ENCODE data around the gene MAP4K2. TPM values are rescaled to one million over a fixed set of nuclear protein-coding genes. Genes with fewer than 3 reads are reported as not detected.

MAP4K2 gene
- total and polyA plus RNA-seq, 12 donors, result 4.6 to 19.9 (median 8.4) TPM

DNA sequence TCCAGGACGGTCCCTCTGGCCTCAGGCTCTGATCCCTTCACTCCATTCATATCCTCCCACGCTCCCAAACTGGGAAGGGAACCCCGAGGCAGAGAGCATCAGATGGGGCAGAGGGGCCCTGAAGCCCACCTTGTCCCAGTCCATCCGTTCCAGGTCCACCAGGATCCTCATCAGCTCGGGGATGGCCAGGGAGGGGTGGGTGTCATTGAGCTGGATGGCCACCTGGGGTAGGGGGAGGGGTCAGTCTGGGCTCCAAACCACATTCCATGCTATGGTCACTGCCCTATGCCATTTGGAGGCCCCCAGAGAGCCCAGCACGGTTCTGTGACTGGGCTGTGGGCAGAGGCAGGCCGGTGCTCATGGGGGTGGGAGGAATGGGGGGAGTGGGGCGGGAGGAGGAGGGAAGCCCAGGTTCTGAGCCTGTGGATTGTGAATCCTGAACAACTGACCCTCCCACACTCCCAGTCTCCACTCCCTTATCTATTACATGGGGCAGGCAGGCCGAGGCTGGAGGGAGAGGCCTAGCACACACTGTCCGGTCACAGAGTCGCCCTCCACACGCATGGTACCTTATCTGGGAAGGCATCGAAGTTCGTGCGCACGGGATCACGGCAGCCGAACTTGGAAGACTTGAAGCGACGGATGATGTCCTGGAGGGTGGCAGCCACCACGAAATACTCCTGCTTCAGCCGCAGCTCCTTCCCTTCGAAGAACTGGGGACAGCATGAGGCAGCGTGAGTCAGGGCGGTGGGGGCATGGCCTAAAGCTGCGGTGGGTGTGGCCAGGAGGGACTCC, 48.7 kb downstream of the MAP4K2 start:
- Histone ChIP-seq H3K27me3 (no peaks in the 10 kb centered on the region), H3K9me3 (no peaks in the 10 kb centered on the region), H3K4me3 (no peak overlapping the region), H3K27ac (no peak overlapping the region), H3K36me3 (peaks cover 0 to 44% (median 10%) of the 10 kb centered on the region in 9 donors), H3K4me1 (peaks cover 0 to 25% (median 5%) of the 10 kb centered on the region in 9 donors)
- ATAC-seq (no peak), DNase-seq (no peak)
- 83 to 84% methylated on average over 26 of the region's 26 CpGs for WGBS, 2 donors
- intact Hi-C loops (cut with DNase I), result no loop called here
- TF ChIP-seq, protein P1, sequence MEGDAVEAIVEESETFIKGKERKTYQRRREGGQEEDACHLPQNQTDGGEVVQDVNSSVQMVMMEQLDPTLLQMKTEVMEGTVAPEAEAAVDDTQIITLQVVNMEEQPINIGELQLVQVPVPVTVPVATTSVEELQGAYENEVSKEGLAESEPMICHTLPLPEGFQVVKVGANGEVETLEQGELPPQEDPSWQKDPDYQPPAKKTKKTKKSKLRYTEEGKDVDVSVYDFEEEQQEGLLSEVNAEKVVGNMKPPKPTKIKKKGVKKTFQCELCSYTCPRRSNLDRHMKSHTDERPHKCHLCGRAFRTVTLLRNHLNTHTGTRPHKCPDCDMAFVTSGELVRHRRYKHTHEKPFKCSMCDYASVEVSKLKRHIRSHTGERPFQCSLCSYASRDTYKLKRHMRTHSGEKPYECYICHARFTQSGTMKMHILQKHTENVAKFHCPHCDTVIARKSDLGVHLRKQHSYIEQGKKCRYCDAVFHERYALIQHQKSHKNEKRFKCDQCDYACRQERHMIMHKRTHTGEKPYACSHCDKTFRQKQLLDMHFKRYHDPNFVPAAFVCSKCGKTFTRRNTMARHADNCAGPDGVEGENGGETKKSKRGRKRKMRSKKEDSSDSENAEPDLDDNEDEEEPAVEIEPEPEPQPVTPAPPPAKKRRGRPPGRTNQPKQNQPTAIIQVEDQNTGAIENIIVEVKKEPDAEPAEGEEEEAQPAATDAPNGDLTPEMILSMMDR (IDR thresholded peaks at IDR 0.05), result no peak

DNA sequence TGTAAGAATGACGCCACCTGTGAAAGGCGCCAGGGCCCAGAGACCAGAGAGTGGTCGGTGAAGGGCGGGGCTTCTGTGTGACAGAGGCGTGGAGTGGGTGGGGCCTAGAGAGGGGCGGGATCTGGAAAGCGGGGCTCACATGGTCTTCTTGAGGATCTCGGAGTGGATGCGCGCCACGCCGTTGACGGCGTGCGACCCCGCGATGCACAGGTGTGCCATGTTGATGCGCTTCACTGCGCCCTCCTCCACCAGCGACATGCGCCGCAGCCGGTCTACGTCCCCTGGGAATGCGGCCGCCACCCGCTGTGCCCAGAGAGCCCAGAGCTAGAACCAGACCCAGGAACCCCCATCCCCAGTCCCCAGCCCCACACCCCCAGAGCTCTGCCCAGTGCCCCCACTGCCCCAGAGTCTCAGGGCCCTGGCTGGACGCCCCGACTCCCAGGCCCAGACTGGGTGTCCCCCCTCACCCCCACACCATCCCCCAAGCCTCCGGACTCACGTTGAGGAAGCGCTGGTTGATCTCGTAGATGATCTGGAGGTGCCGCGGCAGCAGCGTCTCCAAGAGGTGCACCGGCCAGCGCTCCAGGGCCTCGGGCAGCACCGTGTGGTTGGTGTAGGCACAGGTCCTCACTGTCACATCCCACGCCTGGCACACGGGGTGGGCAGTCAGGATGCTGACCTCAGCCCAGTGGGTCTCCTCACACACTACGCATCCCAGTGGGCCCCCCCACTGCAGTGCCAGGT, 49.5 kb downstream of the MAP4K2 start:
- Histone ChIP-seq H3K4me1 (peaks cover 0 to 17% (median 0%) of the 10 kb centered on the region in 9 donors), H3K36me3 (peaks cover 0 to 48% (median 10%) of the 10 kb centered on the region in 9 donors)
- intact Hi-C loops (cut with DNase I), result no loop called here

DNA sequence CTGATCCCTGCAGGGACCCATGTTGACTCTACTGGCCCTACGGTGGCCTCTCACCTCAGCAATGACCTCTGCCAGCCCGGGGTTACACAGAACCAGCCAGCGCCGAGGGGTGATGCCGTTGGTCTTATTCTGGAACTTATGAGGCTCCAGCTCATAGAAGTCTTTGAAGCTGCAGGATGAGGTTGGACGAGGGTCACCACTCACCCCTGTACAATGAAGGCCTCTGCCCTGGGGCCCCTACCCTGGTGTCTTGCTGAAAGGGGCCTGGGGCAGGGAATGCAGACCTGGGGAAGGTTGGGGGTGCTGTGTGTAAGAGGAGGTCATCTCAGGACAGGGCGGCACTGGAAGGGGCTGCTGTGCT, 50.0 kb downstream of the MAP4K2 start:
- peaks cover 0 to 16% (median 0%) of the 10 kb centered on the region in 9 donors for H3K4me1 ChIP-seq
- TF ChIP-seq, protein P1 (IDR thresholded peaks at IDR 0.05), result no peak
- H3K4me3 ChIP-seq, result no peak overlapping the region
- H3K27me3 ChIP-seq, result no peaks in the 10 kb centered on the region
- peaks cover 0 to 49% (median 10%) of the 10 kb centered on the region in 9 donors for H3K36me3 ChIP-seq
- 96% methylated on average over 7 of the region's 7 CpGs for WGBS, 2 donors
- ATAC-seq (no peak), DNase-seq (no peak)
- intact Hi-C loops (cut with DNase I), result no loop called here
- H3K9me3 ChIP-seq, result no peaks in the 10 kb centered on the region
- no peak overlapping the region for H3K27ac ChIP-seq

More for the DNA sequence above, 49.5 kb downstream of the MAP4K2 start:
- TF ChIP-seq, protein P1 (IDR thresholded peaks at IDR 0.05), result no peak
- 95 to 97% methylated on average over 42 to 43 of the region's 43 CpGs for WGBS, 2 donors
- Histone ChIP-seq H3K27ac (no peak overlapping the region), H3K9me3 (no peaks in the 10 kb centered on the region), H3K4me3 (no peak overlapping the region), H3K27me3 (no peaks in the 10 kb centered on the region)
- DNase-seq (no peak), ATAC-seq (no peak)

DNA sequence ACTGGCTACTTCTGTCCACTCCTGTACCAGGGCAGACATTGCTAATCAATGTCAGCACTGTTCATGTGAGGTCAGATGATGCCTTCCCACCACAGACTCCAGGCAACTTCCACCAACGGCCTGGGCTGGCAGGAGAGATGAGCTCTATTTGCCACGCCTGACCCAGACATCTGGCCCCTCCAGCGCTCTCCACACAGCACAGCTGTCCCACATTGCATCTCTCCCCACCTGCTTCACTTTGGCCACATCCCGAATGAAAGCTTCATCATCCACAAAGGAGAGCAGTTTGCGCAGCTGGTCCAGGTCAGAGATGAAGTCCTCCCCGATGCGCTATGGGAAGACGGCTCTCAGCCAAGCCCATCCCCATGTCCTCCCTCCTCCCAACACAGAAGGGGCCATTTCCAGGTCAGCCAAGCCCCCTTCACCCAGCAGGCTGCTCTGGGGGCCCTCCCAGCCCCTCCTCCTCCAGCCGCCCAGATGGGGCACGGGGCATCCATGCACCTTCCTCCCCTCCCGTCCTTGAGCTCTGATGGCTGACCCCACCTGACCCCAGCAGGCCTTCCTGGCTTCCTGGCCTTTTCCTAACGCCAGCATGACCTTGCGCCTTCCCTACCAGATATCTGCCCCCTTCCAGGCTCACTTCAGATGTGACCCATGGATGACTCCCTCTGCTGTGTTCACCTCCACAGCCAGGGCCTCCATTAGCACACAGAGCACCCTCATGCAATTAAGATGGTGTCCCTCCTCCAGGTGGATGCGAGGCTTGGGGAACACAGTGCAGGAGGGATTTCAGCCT, 50.6 kb downstream of the MAP4K2 start:
- peaks cover 0 to 16% (median 0%) of the 10 kb centered on the region in 9 donors for H3K4me1 ChIP-seq
- no peaks in the 10 kb centered on the region for H3K27me3 ChIP-seq
- no peak overlapping the region for H3K4me3 ChIP-seq
- peaks cover 0 to 45% (median 10%) of the 10 kb centered on the region in 9 donors for H3K36me3 ChIP-seq
- DNase-seq, result no peak
- no peak overlapping the region for H3K27ac ChIP-seq
- no peaks in the 10 kb centered on the region for H3K9me3 ChIP-seq
- intact Hi-C loops (cut with DNase I), result no loop called here
- no peak for ATAC-seq
- 85% methylated on average over 14 of the region's 14 CpGs for WGBS, 2 donors
- TF ChIP-seq, protein P1 (IDR thresholded peaks at IDR 0.05), result no peak

Data from heart right ventricle (tissue), 16 donors.